Effector CD4-positive, alpha-beta T cell (primary cell): ENCODE data around the gene ZNF407.

ENCODE experiments used
- DNase-seq: peaks from one replicate; pipeline ENCODE4 v3.0.0-alpha.2; 2020

The ZNF407 gene

DNA sequence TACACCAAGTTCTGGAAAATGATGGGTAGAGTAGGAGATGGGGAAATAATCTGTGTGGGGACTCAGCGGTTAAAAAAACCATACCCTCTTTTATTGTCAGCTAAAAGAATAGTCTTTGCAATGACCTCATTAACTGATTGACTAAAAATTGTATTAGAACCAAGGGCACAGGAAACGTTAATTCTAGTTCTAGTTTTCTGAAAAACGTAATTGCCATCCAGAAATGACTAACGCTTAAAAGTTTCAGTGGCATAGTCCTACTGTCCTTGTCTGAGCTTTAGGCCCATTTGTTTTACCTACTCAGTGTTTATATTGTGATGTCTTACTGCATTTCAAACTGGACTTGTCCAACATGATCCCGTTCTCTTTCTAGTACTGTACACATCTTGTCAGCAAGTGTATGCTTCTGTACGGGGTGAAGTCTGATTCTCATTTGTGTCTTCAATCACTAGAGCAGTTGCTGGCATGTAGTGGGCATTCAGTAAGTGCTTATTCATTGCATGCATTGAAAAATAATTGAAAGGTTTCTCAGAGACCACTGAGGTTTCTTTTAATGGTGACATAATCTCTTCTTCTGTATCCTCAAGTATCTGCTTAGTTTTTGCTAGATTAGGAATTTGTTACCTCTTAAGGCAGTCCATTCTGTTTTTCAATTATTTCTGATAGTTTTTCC is 81.5 kb downstream of the ZNF407 start:
- no peak for DNase-seq

DNA sequence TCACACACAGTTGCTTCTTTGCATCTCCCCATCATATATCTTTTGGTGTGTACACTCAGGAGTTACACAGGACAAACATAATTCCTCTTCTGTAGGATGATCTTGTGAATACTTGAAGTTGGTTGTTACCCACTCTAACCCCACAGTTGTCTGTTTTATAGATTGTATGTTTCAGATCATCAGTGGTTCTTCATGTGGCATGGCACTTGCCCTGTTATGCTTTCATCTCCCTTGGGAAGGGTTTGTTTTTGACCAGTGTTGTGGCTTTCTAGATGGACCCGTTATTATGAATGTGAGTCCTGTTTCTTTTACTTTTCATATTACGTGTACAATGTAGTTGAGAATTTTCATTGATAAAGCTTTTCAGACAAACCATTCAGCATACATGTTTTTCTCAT is 82.0 kb downstream of the ZNF407 start:
- no peak for DNase-seq

DNA sequence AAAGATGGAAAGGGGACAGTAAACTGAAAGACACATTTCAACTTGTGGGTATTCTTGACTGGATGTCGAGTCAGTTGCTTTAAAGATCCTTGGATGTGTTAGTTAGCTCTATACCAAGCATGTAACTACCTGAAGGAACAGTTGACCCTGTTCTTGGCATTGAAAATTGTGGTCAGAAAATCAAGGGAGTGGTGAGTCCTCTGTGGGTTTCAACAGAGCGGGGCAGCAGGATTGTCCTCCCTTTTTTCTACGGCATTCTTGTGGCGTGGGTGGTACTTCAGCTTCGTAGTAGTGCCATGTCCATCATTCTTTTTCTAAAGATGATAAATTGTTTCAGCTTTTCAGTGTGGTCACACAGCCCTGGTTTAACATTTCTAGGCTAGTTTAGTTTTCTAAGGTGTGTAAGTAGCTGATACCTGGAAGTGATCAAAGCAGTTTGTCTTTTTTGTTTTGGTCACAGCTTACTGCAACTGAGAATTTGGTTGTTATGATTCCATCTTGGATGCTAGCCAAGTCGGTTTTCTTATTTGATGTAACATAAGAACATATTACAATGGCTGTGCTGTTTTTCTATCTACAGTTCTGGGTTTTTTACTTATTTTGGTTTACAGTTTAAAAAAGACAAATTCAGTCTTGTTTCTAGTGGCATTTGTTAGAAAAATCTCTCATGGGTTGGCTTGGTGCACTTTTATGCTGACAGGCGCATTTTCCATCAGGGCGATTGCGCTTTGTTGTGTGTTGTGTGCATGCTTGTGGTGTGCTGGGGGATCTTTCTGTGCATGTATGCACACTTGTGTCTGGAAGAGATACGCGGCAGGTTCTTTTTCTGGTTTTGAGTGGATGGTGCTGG is 84.7 kb downstream of the ZNF407 start:
- DNase-seq = no peak

DNA sequence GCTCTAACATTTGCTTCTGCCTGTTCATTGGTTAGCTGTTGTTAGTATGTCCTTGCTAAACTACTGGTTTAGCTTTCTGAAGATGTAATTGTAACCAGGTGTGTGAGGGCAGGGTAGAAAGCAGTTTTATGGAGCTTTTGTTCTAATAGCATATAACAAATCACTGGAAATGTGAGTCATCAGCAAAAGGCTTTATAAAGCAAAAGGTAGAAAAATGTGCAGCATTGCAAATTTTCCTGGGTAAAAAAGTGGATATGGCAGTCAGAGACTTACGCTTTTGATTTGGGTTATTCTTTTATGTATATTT is 85.3 kb downstream of the ZNF407 start:
- DNase-seq = no peak

- no peak for DNase-seq
These were observed 85.9 kb downstream of the ZNF407 start for GRCh38 chr18:74683573-74683972.

DNA sequence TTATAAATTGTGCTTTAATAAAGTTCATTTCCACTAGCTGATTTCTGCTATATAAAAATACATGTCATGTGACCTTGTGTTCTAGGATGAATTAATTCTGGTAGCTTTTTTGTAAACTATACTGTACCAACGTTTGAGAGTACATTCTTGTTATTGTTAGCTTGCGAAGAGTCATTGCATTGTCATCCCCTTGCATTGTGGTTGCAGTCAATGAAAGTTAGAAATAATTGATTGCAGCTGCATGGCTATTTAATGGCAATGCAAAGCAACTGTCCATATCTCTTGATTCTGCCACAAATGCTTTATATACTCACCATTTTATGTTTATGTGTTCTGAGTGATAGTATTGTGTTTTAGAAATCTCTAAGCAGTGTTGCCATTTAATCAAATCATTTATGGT is 91.6 kb downstream of the ZNF407 start:
- DNase-seq = no peak

DNA sequence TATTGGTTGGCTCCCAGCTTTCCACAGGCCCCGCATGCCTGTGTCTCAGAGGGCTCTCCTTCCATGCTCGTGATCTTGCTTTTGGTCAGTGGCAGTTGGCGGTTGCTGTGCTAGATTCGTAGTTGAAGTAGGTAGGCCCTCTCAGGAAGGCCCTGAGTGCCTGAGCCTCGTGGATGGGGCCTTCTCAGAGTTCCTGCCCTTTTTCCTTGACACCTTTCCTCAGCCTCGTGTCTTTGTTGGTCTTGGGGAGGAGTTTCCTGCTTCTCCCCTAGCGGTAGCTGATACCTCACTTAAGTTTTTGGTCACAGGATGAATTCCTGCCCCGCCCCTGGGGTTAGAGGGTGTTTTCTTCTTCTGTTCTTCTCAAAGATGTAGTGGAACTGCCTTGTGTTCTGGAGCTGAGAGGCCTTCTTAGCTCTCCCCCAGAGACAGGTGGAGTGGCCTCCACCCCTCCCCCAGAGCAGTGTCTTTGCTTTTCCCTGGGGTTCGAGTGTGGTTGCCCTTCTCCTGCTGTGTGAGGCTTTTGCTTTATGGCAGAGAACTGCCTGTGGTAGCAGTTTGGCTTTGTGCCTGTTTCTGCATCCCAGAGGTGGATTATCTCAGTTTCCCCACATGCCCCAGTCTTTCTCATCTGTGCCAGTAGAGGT is 94.8 kb downstream of the ZNF407 start:
- no peak for DNase-seq

- no peak for DNase-seq
These were observed 96.8 kb downstream of the ZNF407 start for GRCh38 chr18:74694436-74694835.

DNA sequence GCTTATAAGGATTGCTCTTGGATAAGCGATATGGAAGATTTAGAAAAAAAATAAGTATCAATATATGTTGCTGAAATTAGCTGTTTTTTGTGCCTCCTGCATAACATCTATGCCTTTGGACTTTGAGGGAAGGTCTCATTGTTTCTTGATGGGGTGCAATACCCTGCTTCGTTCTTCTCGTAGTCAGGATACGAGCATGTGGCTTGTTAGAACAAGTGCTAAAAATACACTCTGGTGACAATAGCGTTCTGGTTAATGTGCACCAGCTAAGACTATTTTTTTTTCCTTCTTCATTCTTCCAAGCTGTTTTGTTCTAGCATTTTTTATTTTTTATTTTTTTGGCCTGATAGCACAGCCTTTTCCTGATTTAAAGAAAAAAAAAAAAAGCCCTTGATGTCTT is 97.5 kb downstream of the ZNF407 start:
- DNase-seq = no peak

DNA sequence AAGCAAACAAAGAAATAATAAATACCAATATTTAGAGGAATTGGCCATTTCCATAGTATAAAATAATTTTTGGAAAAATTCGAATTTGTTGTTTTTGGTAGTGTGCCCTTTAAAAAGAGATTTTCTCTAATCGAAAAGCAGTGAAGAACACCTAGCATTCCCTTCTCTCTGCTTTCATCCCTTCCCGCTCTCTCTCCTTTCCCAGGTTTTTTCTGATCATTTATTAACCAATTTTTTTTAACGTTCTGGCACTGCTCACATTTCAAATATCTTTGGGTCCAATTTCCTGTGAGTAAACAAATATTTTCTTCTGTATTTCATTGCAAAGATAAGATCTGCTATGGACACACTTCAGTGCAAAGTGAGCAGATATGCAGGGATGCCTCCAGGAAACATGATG is 101.2 kb downstream of the ZNF407 start:
- no peak for DNase-seq

DNA sequence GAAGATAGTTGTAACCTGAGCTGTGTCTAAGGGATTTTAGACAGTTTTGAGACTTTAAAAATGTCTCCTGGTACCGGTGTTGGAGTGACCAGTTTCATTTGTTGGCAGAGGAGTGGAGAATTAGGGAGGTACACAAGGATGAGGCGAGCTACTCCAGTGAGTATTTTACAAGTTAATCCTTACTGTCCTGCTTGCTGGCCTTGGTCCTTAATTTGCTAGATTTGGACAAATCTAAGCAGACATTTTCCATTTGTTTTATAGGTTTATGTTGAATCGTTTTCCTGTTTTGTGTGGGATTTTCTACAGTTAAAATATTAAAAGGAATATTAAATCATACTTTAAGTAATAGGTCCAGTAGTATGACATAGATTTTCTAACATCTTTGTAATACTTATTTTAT is 101.8 kb downstream of the ZNF407 start:
- no peak for DNase-seq

DNA sequence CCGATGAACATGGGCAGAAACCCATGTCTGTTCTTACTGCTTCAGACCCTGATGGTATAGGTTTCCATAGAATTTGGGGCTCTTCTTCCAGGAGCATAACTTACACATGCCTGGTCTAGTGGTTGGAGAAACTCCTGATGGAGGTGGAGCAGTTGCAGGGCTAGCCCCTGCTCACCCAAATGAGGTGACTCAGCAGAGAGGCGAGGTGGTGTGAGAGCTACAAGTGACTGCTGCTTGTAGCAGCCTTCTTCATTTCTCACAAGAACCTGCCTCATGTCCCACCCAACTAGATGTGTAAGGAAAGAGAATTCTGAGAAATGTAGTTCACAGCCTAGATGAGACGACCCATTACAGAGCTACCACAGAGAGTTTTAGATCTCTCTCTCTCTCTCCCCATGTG is 105.3 kb downstream of the ZNF407 start:
- no peak for DNase-seq

DNA sequence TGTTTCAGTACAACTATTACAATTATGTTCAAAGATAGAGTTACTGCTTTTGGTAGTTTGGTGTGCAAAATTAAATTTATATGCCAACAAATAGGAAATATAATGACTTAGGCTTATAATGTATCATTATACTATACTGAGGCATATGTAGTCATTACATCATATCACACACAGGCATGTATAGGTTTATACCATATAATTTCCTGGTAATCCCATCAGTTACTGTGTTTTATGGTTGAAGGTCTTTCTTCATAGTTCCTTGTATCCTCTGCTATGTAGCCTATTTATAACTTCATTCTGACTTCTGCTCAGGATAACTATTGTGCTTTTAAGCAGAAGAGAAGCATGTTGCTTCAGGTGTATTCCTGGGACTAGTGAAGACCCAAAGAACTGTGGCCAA is 110.5 kb downstream of the ZNF407 start:
- no peak for DNase-seq

DNA sequence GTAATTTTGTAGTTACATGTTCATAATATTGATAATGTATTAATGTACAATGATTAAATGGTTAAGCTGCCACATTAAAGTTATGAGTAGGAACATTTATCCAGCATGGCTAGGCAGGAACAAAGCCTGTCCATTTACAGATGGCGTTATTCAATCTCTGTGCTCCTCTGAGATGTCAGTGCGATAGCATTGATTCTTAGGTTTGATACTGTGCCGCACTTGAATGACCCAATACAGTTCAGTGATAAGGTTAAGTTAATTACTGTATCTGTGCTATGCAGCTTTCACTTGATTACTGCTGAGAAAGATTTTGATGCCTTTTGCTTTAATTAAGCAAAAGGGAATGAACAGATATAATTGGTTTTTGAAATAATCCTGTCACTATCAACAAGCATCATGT is 111.8 kb downstream of the ZNF407 start:
- DNase-seq = no peak

DNA sequence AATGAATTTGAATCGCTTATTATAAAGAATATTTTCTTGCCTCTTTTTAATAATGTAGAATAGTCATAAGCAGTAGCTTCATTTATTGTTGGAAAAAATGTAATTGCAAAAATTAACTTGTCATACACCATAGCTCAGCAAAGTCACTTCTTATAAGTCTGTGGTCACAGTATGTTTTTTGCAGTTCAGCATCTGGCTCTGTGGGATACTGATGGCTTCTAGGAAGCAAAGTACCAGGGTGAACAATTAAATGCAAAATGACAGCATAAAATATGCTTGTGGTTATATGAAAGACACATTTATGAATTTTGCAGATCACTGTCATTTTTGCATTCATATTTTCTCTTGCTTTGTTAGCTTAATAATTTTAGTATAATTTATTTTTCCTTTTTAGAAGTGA is 116.5 kb downstream of the ZNF407 start:
- DNase-seq = no peak

- DNase-seq = no peak
These were observed 117.1 kb downstream of the ZNF407 start for GRCh38 chr18:74714791-74715190.

GRCh38 chr18:74715306-74715705 is 117.6 kb downstream of the ZNF407 start:
- DNase-seq = no peak

DNA sequence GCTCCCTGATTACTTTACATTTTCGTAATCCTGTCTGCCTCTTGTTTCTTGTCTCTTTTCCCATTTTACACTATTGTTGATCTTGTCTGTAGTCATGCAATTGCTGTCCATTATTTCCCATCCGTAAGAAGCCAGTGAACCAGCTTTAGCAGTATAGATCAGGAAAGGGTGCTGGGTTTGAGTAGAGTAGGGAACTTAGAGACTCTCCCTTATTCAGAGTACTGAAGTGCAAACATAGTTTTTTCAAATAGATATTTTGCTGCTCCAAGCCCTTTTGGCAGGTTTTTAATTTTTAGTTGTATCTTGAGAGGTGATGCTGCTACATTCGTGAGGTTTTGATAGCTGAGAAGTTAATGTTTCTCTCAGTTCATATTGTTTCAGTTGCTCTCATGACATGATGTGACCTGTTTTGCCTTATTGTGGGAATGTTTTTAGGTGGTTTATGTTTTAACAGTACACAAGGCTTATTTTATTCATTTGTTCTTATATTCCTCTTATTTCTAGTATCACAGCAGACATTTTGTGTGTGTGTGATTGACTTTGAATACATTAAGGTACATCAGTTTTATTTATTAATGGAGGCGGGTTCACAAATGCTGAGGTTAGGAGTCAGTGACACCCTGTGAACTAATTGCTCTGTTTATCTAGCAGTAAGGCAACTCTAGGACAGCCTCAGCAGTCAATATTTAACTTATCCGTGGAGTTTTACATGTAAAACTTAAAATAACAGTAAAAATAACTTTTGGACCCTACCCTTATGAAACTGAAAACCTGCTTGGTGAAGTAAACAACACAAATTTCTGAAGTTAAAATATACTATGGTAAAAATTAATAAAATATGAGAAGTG is 118.4 kb downstream of the ZNF407 start:
- no peak for DNase-seq

- no peak for DNase-seq
These were observed 120.6 kb downstream of the ZNF407 start for GRCh38 chr18:74718312-74718711.

- DNase-seq = no peak
These were observed 124.6 kb downstream of the ZNF407 start for GRCh38 chr18:74722237-74722636.

GRCh38 chr18:74724186-74724585 is 126.5 kb downstream of the ZNF407 start:
- no peak for DNase-seq

DNA sequence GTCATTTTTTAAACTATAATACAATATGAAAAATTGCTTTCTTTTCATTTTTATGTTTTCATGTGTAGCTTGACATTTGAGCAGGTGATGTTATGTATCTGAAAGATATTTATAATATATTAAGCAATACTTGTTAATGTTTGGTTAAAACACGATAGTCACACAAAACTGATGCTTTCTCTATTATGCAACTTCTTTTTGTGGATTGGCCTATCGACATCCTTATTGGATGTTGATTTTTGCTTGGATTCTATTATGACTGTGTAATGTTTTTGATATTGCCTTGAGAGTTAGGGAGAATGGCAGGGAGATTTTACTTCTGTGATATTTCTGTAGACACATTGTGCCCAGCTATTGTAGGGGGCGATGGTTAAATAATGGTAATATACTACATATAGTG is 128.0 kb downstream of the ZNF407 start:
- no peak for DNase-seq

DNA sequence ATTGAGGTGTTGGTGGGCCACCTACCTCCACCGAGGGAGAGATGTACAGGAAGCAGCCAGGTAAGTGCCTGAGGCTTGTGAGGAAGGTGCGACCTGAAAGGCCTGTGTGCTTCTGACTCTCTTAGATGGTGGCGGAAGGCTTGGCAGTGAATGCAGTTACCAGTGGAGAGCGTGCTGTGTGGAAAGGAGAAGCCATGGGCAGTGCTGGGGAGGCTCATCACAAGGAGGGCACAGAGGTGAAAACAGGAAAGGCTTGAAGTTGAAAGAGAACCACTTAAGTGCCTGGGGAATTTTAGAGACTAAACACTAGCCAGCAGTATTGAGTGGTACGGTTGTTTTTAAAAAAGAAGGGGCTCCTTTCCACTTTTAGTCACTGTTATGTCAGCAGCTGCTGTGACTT is 130.9 kb downstream of the ZNF407 start:
- no peak for DNase-seq
